ENCODE measurements around the gene GALNT13. TPM values are rescaled to one million over a fixed set of nuclear protein-coding genes. Genes with fewer than 3 reads are reported as not detected.

Gene GALNT13
- total and polyA plus RNA-seq, 2 donors (not counting 1 experiment from before 2014, with no cell fraction given): not detected

DNA sequence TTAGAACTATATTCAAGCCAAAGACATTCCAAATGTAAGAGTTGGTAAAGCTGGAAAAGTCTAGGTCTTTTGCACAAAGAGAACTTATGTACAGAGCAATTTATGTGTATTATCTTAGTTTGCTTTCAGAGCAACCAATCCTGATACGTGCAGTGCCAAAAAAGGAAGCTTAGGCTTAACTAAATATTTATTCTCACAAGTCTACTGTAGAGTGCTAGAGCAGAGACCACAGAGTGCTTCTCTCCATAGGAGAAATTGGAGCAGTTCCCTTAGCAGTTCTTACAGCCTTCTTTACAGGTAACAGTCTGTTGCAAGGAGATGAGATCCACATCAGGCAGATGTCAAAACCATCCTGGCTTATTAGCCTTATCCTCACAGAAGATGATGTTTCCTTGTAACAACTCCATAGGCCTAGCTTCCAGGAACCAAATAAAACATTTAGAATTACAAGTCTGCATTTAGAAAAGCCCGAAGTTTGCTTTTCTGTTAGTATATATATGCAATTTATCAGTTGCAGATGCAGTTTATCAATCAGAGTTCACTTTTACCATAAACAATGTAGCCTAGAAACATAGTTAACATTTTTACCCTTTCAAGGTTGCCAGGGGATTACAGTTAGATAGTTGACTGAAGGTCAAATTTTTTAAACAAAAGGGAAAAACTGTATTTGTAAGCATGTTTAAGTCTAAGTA is 576.2 kb downstream of the GALNT13 start:
- intact Hi-C loops (cut with micrococcal nuclease): no loop called here

DNA sequence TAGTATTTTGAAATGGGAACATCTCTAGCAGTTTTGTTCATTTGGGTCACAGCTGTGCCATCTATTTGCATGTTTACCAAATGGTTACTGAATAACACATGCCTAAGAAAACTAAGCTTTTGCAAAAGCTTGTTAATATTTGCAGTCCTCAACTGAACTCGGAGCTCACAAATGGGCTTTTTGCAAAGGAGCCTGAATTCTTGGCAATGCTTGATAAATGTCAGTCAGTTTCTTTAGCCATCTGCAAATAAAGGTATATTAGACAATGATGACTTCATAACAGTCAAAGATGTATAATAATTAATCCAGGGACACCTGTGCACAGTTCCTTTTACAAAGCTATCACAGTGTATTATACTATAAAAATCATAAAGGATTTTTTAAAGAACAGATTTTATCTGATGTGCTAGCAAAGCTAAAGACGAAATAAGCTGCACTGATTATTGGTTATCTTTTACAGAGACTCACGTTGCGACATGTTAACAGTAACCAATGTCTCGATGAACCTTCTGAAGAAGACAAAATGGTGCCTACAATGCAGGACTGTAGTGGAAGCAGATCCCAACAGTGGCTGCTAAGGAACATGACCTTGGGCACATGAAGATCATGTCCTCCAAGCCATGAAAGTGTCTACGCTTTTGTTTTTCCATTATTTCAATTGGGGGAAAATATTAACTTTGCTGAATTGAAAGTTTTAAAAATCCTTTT is 578.4 kb downstream of the GALNT13 start:
- H3K4me1 Mint-ChIP-seq: no peaks in the 10 kb centered on the region
- Histone ChIP-seq H3K4me2 (replicated peaks; ENCODE audit: low read depth, low read length, poor library complexity, severe bottlenecking) (no peak overlapping the region), H3K9ac (ENCODE audit: low read length) (no peak overlapping the region), H4K20me1 (ENCODE audit: control insufficient read depth, insufficient read depth, low read length, poor library complexity, severe bottlenecking) (no peaks in the 10 kb centered on the region), H3K27me3 (replicated peaks in 1 of 4; ENCODE audit: control extremely low read depth in 1 of 4, control insufficient read depth in 3 of 4, insufficient read depth in 4 of 4, low read length in 3 of 4) (no peaks in the 10 kb centered on the region), H3K79me2 (ENCODE audit: control insufficient read depth, insufficient read depth, low read length) (no peaks in the 10 kb centered on the region), H3K4me1 (ENCODE audit: control insufficient read depth in 2 of 2, insufficient read depth in 2 of 2, low read length in 2 of 2) (no peaks in the 10 kb centered on the region), H2AFZ (ENCODE audit: insufficient read depth, low read depth, low read length, poor library complexity, severe bottlenecking) (no peak overlapping the region), H3K9me3 (ENCODE audit: control extremely low read depth in 1 of 3, control insufficient read depth in 2 of 3, insufficient read depth in 1 of 3, low read length in 2 of 3) (no peaks in the 10 kb centered on the region), H3K36me3 (replicated peaks in 1 of 2; ENCODE audit: control extremely low read depth in 1 of 2, control insufficient read depth in 1 of 2, extremely low read depth in 1 of 2, insufficient read depth in 2 of 2, low read length in 1 of 2) (no peaks in the 10 kb centered on the region), H3K27ac (ENCODE audit: low read length in 2 of 2) (no peak overlapping the region), H3K4me3 (ENCODE audit: control extremely low read depth in 1 of 5, extremely low read depth in 1 of 5, insufficient read depth in 1 of 5, low read depth in 2 of 5, low read length in 4 of 5) (no peak overlapping the region)
- intact Hi-C loops (cut with micrococcal nuclease): no loop called here
- no peak for TF ChIP-seq EZH2 (IDR thresholded peaks at IDR 0.05; ENCODE audit: borderline replicate concordance, insufficient read depth, low read depth, low read length, poor library complexity, severe bottlenecking)
- TF ChIP-seq, protein P1, sequence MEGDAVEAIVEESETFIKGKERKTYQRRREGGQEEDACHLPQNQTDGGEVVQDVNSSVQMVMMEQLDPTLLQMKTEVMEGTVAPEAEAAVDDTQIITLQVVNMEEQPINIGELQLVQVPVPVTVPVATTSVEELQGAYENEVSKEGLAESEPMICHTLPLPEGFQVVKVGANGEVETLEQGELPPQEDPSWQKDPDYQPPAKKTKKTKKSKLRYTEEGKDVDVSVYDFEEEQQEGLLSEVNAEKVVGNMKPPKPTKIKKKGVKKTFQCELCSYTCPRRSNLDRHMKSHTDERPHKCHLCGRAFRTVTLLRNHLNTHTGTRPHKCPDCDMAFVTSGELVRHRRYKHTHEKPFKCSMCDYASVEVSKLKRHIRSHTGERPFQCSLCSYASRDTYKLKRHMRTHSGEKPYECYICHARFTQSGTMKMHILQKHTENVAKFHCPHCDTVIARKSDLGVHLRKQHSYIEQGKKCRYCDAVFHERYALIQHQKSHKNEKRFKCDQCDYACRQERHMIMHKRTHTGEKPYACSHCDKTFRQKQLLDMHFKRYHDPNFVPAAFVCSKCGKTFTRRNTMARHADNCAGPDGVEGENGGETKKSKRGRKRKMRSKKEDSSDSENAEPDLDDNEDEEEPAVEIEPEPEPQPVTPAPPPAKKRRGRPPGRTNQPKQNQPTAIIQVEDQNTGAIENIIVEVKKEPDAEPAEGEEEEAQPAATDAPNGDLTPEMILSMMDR (IDR thresholded peaks at IDR 0.05): no peak
- no peaks in the 10 kb centered on the region for H3K9me3 Mint-ChIP-seq (ENCODE audit: insufficient read depth)
- H3K4me3 Mint-ChIP-seq: no peak overlapping the region
- POLR2A ChIA-PET: no interaction called here
- ATAC-seq (ENCODE audit: low read depth) (no peak), DNase-seq (no peak)
- no peak overlapping the region for H3K27ac Mint-ChIP-seq
- no peaks in the 10 kb centered on the region for H3K27me3 Mint-ChIP-seq
- WGBS (ENCODE audit: insufficient coverage): 73% methylated on average over 4 of the region's 6 CpGs
- CTCF ChIA-PET: interaction anchor here (0.6 kb wide), 1 partner anchor 29 kb away, joined by 4 read pairs; no protein-coding TSS in a partner anchor

More for the DNA sequence above, 576.2 kb downstream of the GALNT13 start:
- CTCF ChIA-PET: no interaction called here
- ATAC-seq (ENCODE audit: low read depth): no peak
- Histone ChIP-seq H2AFZ (ENCODE audit: insufficient read depth, low read depth, low read length, poor library complexity, severe bottlenecking) (no peak overlapping the region), H3K9ac (ENCODE audit: low read length) (no peak overlapping the region), H3K4me2 (replicated peaks; ENCODE audit: low read depth, low read length, poor library complexity, severe bottlenecking) (no peak overlapping the region), H3K4me3 (ENCODE audit: control extremely low read depth in 1 of 5, extremely low read depth in 1 of 5, insufficient read depth in 1 of 5, low read depth in 2 of 5, low read length in 4 of 5) (no peak overlapping the region), H3K27me3 (replicated peaks in 1 of 4; ENCODE audit: control extremely low read depth in 1 of 4, control insufficient read depth in 3 of 4, insufficient read depth in 4 of 4, low read length in 3 of 4) (no peaks in the 10 kb centered on the region), H4K20me1 (ENCODE audit: control insufficient read depth, insufficient read depth, low read length, poor library complexity, severe bottlenecking) (no peaks in the 10 kb centered on the region), H3K27ac (ENCODE audit: low read length in 2 of 2) (no peak overlapping the region), H3K4me1 (ENCODE audit: control insufficient read depth in 2 of 2, insufficient read depth in 2 of 2, low read length in 2 of 2) (no peaks in the 10 kb centered on the region), H3K79me2 (ENCODE audit: control insufficient read depth, insufficient read depth, low read length) (no peaks in the 10 kb centered on the region), H3K36me3 (replicated peaks in 1 of 2; ENCODE audit: control extremely low read depth in 1 of 2, control insufficient read depth in 1 of 2, extremely low read depth in 1 of 2, insufficient read depth in 2 of 2, low read length in 1 of 2) (no peaks in the 10 kb centered on the region), H3K9me3 (ENCODE audit: control extremely low read depth in 1 of 3, control insufficient read depth in 2 of 3, insufficient read depth in 1 of 3, low read length in 2 of 3) (no peaks in the 10 kb centered on the region)
- no peak overlapping the region for H3K4me3 Mint-ChIP-seq
- no CpG with 5 or more reads among the region's 2 CpGs for WGBS (ENCODE audit: insufficient coverage)
- H3K27me3 Mint-ChIP-seq: no peaks in the 10 kb centered on the region
- TF ChIP-seq, protein P1 (IDR thresholded peaks at IDR 0.05): no peak
- TF ChIP-seq EZH2 (IDR thresholded peaks at IDR 0.05; ENCODE audit: borderline replicate concordance, insufficient read depth, low read depth, low read length, poor library complexity, severe bottlenecking): no peak
- H3K27ac Mint-ChIP-seq: no peak overlapping the region
- no peaks in the 10 kb centered on the region for H3K4me1 Mint-ChIP-seq
- no peaks in the 10 kb centered on the region for H3K9me3 Mint-ChIP-seq (ENCODE audit: insufficient read depth)
- POLR2A ChIA-PET: no interaction called here
- no peak for DNase-seq
